Measurements from ENCODE around the gene ITGAL. TPM values are rescaled to one million over a fixed set of nuclear protein-coding genes. Genes with fewer than 3 reads are reported as not detected.
A peak's percentile ranks its signal among the peaks of the same experiment; 100 is the strongest.

The ITGAL gene
- total RNA-seq, 1 donor, result 0.36 TPM

DNA sequence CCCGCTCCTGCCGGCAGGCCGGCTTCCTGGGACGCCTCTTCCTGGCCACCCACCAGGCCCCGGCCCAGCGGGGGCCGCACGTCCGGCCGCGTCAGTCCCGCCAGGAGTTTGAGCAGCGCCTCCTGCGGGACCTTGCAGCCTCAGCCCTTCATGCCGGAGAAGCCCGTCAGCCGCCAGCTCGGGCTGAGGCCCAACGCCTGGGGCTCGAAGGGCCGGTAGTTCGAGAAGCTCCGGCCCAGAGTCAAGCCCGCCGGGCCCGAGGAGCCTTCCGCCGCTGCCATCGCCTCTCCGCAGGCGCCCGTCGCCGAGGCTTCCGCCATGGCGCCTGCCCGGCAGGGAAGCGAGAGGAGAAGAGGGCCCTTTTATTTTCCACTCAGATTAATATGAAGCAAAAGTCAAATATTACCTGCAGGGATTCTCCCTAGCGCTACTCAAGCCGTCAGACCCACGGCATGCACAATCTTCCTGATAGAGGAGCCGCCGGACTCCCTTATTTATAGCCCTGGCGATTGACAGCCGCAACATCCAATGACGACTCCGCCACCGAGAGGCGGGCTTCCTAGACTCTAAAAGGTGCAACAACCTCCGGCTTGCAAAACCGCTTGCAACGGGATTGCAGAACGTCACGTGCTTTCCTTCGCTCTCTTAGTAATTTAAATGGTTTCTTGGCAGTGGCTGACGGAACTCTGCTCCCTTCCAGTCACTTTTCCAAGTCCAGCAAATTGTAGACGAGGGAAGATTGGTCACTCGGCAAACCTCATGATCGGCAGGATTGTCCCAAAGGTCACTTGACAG lies 26.9 kb upstream of the ITGAL start, which contains the start of gene SEPHS2:
SEPHS2 (minus strand) TSS at position 467 of the 795 bp plus-strand sequence; CDS start at position 320, 147 bp downstream.
- Histone ChIP-seq H3K79me2 (ENCODE audit: insufficient read depth, low read length) (peaks cover 16% of the 10 kb centered on the region), H3K27me3 (ENCODE audit: insufficient read depth, low read length) (no peaks in the 10 kb centered on the region), H3K27ac (ENCODE audit: low read depth, low read length) (peak within 1 kb of the TSS; percentile 94), H4K20me1 (ENCODE audit: insufficient read depth, low read length) (peaks cover 10% of the 10 kb centered on the region), H2AFZ (ENCODE audit: low read length) (peak within 1 kb of the TSS; percentile 93), H3K4me3 (ENCODE audit: insufficient read depth, low read length) (peak within 1 kb of the TSS; percentile 92), H3K4me1 (ENCODE audit: insufficient read depth, low read length) (peaks cover 14% of the 10 kb centered on the region), H3K9me3 (ENCODE audit: low read depth, low read length) (no peaks in the 10 kb centered on the region), H3K36me3 (ENCODE audit: insufficient read depth, low read length) (peaks cover 12% of the 10 kb centered on the region), H3K4me2 (ENCODE audit: insufficient read depth, low read length) (peak within 1 kb of the TSS; percentile 87)
- DNase-seq (ENCODE audit: insufficient read length, low spot score, missing footprints), result peak; percentile 96
- TF ChIP-seq, protein P1, sequence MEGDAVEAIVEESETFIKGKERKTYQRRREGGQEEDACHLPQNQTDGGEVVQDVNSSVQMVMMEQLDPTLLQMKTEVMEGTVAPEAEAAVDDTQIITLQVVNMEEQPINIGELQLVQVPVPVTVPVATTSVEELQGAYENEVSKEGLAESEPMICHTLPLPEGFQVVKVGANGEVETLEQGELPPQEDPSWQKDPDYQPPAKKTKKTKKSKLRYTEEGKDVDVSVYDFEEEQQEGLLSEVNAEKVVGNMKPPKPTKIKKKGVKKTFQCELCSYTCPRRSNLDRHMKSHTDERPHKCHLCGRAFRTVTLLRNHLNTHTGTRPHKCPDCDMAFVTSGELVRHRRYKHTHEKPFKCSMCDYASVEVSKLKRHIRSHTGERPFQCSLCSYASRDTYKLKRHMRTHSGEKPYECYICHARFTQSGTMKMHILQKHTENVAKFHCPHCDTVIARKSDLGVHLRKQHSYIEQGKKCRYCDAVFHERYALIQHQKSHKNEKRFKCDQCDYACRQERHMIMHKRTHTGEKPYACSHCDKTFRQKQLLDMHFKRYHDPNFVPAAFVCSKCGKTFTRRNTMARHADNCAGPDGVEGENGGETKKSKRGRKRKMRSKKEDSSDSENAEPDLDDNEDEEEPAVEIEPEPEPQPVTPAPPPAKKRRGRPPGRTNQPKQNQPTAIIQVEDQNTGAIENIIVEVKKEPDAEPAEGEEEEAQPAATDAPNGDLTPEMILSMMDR (IDR thresholded peaks at IDR 0.05; ENCODE audit: extremely low read depth, low read depth, low read length), result peak; percentile 41

DNA sequence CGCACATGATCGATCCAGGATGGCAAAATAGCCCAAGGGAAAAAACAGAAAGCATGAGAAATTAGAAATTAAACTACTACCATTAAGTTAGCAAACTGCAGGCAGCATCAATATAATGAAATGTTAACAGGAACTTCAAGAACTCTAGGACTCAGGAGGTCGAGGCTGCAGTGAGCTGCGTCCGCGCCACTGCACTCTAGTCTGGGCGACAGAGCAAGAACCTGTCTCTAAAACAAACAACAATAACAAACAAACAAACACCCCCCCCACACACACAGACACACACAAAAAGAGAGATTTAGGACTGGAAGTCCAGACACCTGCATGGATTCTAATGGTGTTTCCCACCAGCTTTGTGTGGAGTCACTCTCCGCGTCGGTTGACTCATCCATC lies 26.3 kb upstream of the ITGAL start:
- no peak for DNase-seq (ENCODE audit: insufficient read length, low spot score, missing footprints)
- H3K27me3 ChIP-seq (ENCODE audit: insufficient read depth, low read length), result no peaks in the 10 kb centered on the region
- H3K9me3 ChIP-seq (ENCODE audit: low read depth, low read length), result no peaks in the 10 kb centered on the region
- peaks cover 14% of the 10 kb centered on the region for H3K4me1 ChIP-seq (ENCODE audit: insufficient read depth, low read length)
- H4K20me1 ChIP-seq (ENCODE audit: insufficient read depth, low read length), result peaks cover 10% of the 10 kb centered on the region
- TF ChIP-seq, protein P1 (IDR thresholded peaks at IDR 0.05; ENCODE audit: extremely low read depth, low read depth, low read length), result no peak
- H3K4me3 ChIP-seq (ENCODE audit: insufficient read depth, low read length), result peak overlapping the region; percentile 92
- peaks cover 16% of the 10 kb centered on the region for H3K79me2 ChIP-seq (ENCODE audit: insufficient read depth, low read length)
- peaks cover 12% of the 10 kb centered on the region for H3K36me3 ChIP-seq (ENCODE audit: insufficient read depth, low read length)
- H3K4me2 ChIP-seq (ENCODE audit: insufficient read depth, low read length), result peak overlapping the region; percentile 87
- peak overlapping the region; percentile 82 for H2AFZ ChIP-seq (ENCODE audit: low read length)
- H3K27ac ChIP-seq (ENCODE audit: low read depth, low read length), result peak overlapping the region; percentile 94

DNA sequence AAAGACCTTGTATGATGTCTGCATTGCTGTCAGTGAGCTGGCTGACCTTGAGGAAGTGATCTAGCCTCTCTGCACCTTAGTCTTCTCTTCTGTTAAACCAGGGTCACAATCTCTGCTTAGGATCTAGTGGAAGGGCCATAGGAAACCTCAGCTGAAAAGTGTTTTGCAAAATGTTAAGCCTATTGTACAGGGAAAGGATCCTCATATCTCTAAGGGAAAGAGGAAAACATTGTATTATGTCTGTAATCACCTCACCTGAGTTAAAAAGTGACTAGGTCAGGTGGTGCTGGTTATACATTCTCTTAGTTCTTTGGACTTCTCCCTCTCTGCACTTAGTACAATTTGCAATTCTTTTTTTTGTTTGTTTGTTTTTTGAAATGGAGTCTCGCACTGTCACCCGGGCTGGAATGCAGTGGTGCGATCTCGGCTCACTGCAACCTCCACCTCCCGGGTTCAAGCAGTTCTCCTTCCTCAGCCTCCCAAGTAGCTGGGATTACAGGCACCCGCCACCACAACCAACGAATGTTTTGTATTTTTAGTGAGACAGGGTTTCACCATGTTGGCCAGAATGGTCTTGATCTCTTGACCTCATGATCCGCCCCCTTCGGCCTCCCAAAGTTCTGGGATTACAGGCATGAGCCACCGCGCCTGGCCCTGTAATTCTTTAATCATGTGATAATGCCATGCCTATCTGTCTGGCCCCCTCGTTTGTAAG lies 24.9 kb upstream of the ITGAL start:
- no peaks in the 10 kb centered on the region for H3K9me3 ChIP-seq (ENCODE audit: low read depth, low read length)
- H3K79me2 ChIP-seq (ENCODE audit: insufficient read depth, low read length), result peaks cover 16% of the 10 kb centered on the region
- DNase-seq (ENCODE audit: insufficient read length, low spot score, missing footprints), result no peak

More for the DNA sequence above, 24.9 kb upstream of the ITGAL start:
- Histone ChIP-seq H3K4me3 (ENCODE audit: insufficient read depth, low read length) (no peak overlapping the region), H3K4me1 (ENCODE audit: insufficient read depth, low read length) (peaks cover 14% of the 10 kb centered on the region), H2AFZ (ENCODE audit: low read length) (no peak overlapping the region), H3K36me3 (ENCODE audit: insufficient read depth, low read length) (peaks cover 12% of the 10 kb centered on the region), H3K27ac (ENCODE audit: low read depth, low read length) (no peak overlapping the region), H3K27me3 (ENCODE audit: insufficient read depth, low read length) (no peaks in the 10 kb centered on the region), H4K20me1 (ENCODE audit: insufficient read depth, low read length) (peaks cover 10% of the 10 kb centered on the region), H3K4me2 (ENCODE audit: insufficient read depth, low read length) (no peak overlapping the region)
- TF ChIP-seq, protein P1 (IDR thresholded peaks at IDR 0.05; ENCODE audit: extremely low read depth, low read depth, low read length), result no peak
